GM18909 (cell line): Measurements from ENCODE around the gene LRRC37B.
"Not testable (repeated sequence)": the region's sequence is repeated elsewhere in the genome, so short reads cannot be mapped to it uniquely, and the experiment has no call there.

Source experiments
- ATAC-seq: cut with Tn5 transposase; IDR thresholded peaks from one replicate; pipeline ENCODE4 v1.9.1; 2021; ENCODE audit warnings: mild to moderate bottlenecking; ENCODE audit not compliant: unreplicated experiment, poor library complexity

LRRC37B gene

GRCh38 chr17:32084942-32085829, 78.0 kb downstream of the LRRC37B start:
- ATAC-seq = not testable (repeated sequence)

- ATAC-seq = not testable (repeated sequence)
Observed at GRCh38 chr17:32086833-32087232, 79.7 kb downstream of the LRRC37B start.

- not testable (repeated sequence) for ATAC-seq
Observed at GRCh38 chr17:32092062-32092461, 84.9 kb downstream of the LRRC37B start.

DNA sequence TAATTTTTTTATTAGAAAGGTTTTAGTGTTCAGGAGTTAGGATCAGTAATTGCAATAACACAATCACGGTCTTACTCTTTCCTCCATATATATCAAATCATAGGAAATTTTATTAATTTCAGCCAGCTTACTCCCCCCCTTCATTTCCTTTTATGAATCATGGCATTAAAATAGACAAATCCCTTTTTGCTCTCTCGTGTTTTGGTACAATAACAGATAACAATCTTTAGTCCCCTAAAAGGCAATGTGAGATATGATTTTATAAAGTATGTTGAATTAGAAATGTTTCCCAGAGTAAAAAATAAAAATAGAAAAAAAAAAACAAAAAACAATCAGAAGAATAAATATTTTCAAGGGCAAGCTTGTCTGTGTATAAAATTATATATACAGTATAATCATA, 92.5 kb downstream of the LRRC37B start:
- ATAC-seq = no peak

DNA sequence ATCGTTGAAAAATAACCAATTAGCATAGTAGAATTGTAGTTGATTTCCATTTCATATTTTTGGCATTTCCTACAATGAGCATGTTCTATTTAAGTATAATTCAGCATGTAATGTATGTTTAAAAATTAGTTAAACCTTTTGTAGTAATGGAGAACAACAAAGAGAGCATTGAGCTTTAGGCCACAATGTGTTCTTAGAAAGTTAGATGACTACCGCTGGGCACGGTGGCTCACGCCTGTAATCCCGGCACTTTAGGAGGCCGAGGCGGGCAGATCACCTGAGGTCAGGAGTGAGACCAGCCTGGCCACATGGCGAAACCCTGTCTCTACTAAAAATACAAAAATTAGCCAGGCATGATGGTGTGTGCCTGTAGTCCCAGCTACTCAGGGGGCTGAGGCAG, 93.1 kb downstream of the LRRC37B start:
- not testable (repeated sequence) for ATAC-seq

DNA sequence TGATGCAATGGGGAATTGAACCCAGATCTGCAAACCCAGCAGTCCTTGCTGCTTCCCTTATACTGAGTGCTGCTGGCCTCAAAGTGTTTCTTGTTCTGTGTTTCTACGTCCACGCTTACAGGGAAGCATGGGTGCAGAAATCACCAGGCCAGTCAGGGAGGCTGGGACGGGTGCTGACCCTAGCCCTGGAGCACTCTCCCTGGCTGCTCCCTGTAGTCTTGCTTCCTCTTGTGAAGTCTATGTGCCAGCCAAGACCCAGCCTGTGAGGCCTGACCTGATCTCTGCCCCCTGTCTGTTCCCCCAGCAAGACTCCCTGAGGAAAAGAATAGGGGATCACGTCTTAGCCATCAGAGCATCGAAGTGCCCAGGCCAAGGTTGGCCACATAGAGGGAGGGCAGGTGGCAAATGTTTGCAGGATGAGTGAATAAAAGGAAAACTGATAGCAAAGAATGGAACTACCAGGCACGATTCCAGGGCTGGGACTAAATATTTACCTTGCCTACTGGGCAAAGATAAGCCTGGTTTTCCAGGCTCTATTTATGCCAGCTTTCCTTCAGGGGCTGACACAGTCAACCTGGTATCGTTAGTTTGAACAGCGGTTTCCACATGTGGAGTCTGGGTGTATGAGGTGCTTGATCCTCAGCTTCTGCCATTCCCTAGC, 93.9 kb downstream of the LRRC37B start:
- ATAC-seq = no peak

DNA sequence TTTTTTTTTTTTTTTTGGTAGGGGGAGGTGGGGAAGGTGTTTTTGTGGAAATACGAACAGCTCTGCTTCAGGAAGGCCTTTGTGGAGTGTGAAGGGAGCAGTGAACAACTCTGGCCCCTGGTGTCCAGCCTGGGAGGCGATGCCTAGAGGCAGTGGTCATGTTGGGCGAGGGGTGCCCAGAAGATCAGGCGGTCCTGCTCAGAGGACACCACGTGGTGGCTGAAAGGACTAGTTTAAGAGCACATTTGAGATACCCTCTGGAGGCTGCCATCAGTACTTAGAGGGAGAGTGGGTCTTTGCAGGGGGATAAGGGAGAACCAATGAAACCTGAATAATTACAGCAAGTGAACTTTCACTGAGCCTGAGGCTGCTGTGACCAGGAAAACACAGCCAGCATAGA, 95.0 kb downstream of the LRRC37B start:
- ATAC-seq = no peak

DNA sequence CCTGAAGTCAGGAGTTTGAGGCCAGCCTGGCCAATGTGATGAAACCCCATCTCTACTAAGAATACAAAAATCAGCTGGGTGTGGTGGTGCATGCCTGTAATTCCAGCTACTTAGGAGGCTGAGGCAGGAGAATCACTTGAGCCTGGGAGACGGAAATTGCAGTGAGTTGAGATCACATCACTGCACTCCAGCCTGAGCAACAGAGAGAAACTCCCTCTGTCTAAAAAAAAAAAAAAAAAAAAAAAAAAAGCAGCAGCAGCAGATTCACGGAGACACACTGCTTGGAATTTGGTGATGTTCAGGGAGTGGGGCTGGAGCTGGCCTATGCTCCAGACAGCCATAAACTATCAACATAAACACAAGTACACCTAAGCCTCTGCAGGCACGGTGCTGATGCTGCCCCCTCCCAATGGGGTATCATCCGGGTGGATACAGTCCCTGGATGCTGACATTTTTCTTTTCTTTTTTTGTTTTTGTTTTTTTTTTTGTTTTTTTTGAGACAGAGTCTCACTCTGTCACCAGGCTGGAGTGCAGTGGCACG, 95.5 kb downstream of the LRRC37B start:
- no peak for ATAC-seq
